Nephron (organoid): ENCODE data around the gene SPATA31C1.

Experiments used
- H3K27ac Mint-ChIP-seq, 3 experiments: 2 replicates each; pipeline ENCODE4 v1.8.0; 2020; ENCODE audit warnings: mixed read lengths in 3 of 3, mild to moderate bottlenecking in 2 of 3, moderate library complexity in 1 of 3
- H3K27me3 Mint-ChIP-seq: 2 replicates; pipeline ENCODE4 v1.8.0; 2021; ENCODE audit warnings: low read depth, mild to moderate bottlenecking, moderate library complexity, mixed read lengths
- H3K36me3 Mint-ChIP-seq: 2 replicates; pipeline ENCODE4 v1.8.0; 2020; ENCODE audit warnings: low read depth, mixed read lengths
- H3K4me1 Mint-ChIP-seq: 2 replicates; pipeline ENCODE4 v1.8.0; 2020; ENCODE audit warnings: mixed read lengths
- H3K4me3 Mint-ChIP-seq, 3 experiments: 2 replicates each; pipeline ENCODE4 v1.8.0; 2020; ENCODE audit warnings: mild to moderate bottlenecking in 3 of 3, mixed read lengths in 3 of 3, moderate library complexity in 2 of 3
- H3K9me3 Mint-ChIP-seq: 2 replicates; pipeline ENCODE4 v1.8.0; 2020; ENCODE audit warnings: mixed read lengths
- TF ChIP-seq, protein P1 (sequence below), 3 experiments: fragments of 200-600 bp; sonication (generic); IDR thresholded peaks; one replicate each; pipeline ENCODE4 v1.5.0; 2021; ENCODE audit warnings: antibody characterized with exemption in 3 of 3; ENCODE audit not compliant: unreplicated experiment in 3 of 3

Gene SPATA31C1

DNA sequence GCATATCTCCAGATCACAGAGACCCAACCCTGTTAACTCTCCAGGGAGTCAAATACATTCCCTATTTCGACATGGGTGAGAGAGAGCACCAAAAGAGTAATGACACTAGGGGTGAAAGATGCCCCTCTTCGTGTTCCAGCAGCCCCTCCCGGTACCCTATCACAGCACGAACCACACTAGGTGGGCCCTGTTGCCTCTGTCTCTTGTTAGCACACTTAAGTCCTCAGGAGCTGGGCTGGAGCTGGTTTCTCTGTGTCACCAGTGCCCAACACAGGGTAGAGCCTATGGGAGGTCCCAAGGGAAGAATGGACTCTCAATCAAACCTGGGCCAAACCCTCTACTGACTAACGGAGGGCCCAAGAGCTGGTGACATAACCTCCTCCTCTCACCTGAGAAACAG is 55.4 kb downstream of the SPATA31C1 start:
- Mint-ChIP-seq H3K36me3 (peaks cover 21% of the 10 kb centered on the region), H3K4me1 (peaks cover 23% of the 10 kb centered on the region), H3K27me3 (peaks cover 3% of the 10 kb centered on the region), H3K9me3 (no peaks in the 10 kb centered on the region), H3K4me3 (peak overlapping the region; percentile 83 to 92 (median 91)), H3K27ac (peak overlapping the region; percentile 44 to 79 (median 78))
- TF ChIP-seq, protein P1, sequence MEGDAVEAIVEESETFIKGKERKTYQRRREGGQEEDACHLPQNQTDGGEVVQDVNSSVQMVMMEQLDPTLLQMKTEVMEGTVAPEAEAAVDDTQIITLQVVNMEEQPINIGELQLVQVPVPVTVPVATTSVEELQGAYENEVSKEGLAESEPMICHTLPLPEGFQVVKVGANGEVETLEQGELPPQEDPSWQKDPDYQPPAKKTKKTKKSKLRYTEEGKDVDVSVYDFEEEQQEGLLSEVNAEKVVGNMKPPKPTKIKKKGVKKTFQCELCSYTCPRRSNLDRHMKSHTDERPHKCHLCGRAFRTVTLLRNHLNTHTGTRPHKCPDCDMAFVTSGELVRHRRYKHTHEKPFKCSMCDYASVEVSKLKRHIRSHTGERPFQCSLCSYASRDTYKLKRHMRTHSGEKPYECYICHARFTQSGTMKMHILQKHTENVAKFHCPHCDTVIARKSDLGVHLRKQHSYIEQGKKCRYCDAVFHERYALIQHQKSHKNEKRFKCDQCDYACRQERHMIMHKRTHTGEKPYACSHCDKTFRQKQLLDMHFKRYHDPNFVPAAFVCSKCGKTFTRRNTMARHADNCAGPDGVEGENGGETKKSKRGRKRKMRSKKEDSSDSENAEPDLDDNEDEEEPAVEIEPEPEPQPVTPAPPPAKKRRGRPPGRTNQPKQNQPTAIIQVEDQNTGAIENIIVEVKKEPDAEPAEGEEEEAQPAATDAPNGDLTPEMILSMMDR (IDR thresholded peaks at IDR 0.05; ENCODE audit: unreplicated experiment in 3 of 3), result no peak
